ENCODE measurements around the gene RHBDD1. TPM values are rescaled to one million over a fixed set of nuclear protein-coding genes. Genes with fewer than 3 reads are reported as not detected.

RHBDD1 gene
- total RNA-seq, 4 donors from 2014 or later: 12.1 to 21.6 (median 19.3) TPM

- no peak for ATAC-seq (ENCODE audit: low FRiP score)
Measured at GRCh38 chr2:226943862-226944620, 108.2 kb downstream of the RHBDD1 start.

GRCh38 chr2:226953206-226953605 lies 117.4 kb downstream of the RHBDD1 start:
- DNase-seq (ENCODE audit: low spot score): no peak
- no peak for ATAC-seq (ENCODE audit: low FRiP score)
- TF ChIP-seq CTCF (IDR thresholded peaks at IDR 0.05): no peak

More at GRCh38 chr2:226943862-226944620, 108.2 kb downstream of the RHBDD1 start:
- TF ChIP-seq CTCF (IDR thresholded peaks at IDR 0.05): no peak
- DNase-seq (ENCODE audit: low spot score): no peak

GRCh38 chr2:226953826-226954225 lies 118.0 kb downstream of the RHBDD1 start:
- DNase-seq (ENCODE audit: low spot score): no peak
- ATAC-seq (ENCODE audit: low FRiP score): no peak
- no peak for TF ChIP-seq CTCF (IDR thresholded peaks at IDR 0.05)

- no peak for ATAC-seq (ENCODE audit: low FRiP score)
- no peak for TF ChIP-seq CTCF (IDR thresholded peaks at IDR 0.05)
- no peak for DNase-seq (ENCODE audit: low spot score)
Measured at GRCh38 chr2:226956659-226957058, 120.8 kb downstream of the RHBDD1 start.

- no peak for ATAC-seq (ENCODE audit: low FRiP score)
- DNase-seq (ENCODE audit: low spot score): no peak
- TF ChIP-seq CTCF (IDR thresholded peaks at IDR 0.05): no peak
Measured at GRCh38 chr2:226959418-226959817, 123.6 kb downstream of the RHBDD1 start.

- ATAC-seq (ENCODE audit: low FRiP score): no peak
- TF ChIP-seq CTCF (IDR thresholded peaks at IDR 0.05): no peak
- no peak for DNase-seq (ENCODE audit: low spot score)
Measured at GRCh38 chr2:226962176-226962773, 126.4 kb downstream of the RHBDD1 start.

- TF ChIP-seq CTCF (IDR thresholded peaks at IDR 0.05): no peak
- DNase-seq (ENCODE audit: low spot score): no peak
- ATAC-seq (ENCODE audit: low FRiP score): no peak
Measured at GRCh38 chr2:226963528-226963927, 127.7 kb downstream of the RHBDD1 start.

All from omental fat pad (tissue), 4 donors.